ENCODE results near the gene GABRR1. TPM values are rescaled to one million over a fixed set of nuclear protein-coding genes. Genes with fewer than 3 reads are reported as not detected.

GABRR1 gene
- total RNA-seq, 3 donors from 2014 or later (not counting 1 experiment from before 2014, with no cell fraction given), result 0.07 TPM; not detected in 2

DNA sequence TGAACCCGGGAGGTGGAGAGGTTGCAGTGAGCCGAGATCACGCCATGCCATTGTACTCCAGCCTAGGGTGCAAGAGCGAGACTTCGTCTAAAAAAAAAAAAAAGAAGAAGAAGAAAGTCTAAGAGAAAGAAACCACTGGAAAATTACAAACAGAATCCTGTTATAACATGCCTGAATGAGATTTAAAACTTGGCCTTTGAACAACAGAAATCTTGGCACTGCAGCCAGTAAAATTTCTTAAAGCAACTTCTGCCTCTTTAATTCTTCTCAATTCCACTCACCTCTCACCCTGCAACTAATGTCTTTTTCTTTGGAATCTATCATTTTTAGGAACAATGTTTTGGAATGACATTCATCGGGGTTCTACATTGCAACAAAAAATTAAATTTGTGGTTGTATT lies 45.0 kb downstream of the GABRR1 start:
- Mint-ChIP-seq H3K4me3 (no peak overlapping the region), H3K27me3 (ENCODE audit: low read depth in 2 of 2) (no peaks in the 10 kb centered on the region), H3K4me1 (no peaks in the 10 kb centered on the region), H3K9me3 (no peaks in the 10 kb centered on the region), H3K36me3 (no peaks in the 10 kb centered on the region), H3K27ac (no peak overlapping the region)
- Histone ChIP-seq H3K27ac (ENCODE audit: low read length) (no peak overlapping the region), H3K4me1 (ENCODE audit: control insufficient read depth, insufficient read depth, low read length) (no peaks in the 10 kb centered on the region), H3K4me3 (ENCODE audit: low read length) (no peak overlapping the region), H3K36me3 (ENCODE audit: control insufficient read depth, insufficient read depth, low read length) (no peaks in the 10 kb centered on the region), H3K9me3 (ENCODE audit: control insufficient read depth, insufficient read depth, low read length) (no peaks in the 10 kb centered on the region), H3K27me3 (ENCODE audit: control insufficient read depth, insufficient read depth, low read length) (no peaks in the 10 kb centered on the region)
- 71% methylated on average over 4 of the region's 6 CpGs for WGBS (ENCODE audit: insufficient coverage)
- DNase-seq (no peak), ATAC-seq (no peak)
- TF ChIP-seq, protein P1, sequence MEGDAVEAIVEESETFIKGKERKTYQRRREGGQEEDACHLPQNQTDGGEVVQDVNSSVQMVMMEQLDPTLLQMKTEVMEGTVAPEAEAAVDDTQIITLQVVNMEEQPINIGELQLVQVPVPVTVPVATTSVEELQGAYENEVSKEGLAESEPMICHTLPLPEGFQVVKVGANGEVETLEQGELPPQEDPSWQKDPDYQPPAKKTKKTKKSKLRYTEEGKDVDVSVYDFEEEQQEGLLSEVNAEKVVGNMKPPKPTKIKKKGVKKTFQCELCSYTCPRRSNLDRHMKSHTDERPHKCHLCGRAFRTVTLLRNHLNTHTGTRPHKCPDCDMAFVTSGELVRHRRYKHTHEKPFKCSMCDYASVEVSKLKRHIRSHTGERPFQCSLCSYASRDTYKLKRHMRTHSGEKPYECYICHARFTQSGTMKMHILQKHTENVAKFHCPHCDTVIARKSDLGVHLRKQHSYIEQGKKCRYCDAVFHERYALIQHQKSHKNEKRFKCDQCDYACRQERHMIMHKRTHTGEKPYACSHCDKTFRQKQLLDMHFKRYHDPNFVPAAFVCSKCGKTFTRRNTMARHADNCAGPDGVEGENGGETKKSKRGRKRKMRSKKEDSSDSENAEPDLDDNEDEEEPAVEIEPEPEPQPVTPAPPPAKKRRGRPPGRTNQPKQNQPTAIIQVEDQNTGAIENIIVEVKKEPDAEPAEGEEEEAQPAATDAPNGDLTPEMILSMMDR (IDR thresholded peaks at IDR 0.05), result no peak
- intact Hi-C loops (cut with micrococcal nuclease), result no loop called here

DNA sequence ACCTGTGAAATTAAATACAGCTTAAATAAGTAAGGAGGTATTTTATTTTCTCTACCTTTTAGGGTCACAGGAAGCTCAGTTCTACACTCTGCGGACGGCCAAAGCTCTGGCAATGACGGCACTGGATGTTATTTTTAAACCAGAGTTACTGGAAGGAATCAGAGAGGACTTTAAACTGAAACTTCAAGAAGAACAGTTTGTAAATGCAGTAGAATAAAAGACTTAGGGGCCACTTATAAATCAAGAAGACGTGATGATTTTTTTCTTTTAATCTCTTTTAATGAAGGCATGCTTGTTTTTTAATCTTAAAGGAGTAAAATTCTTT lies 55.1 kb downstream of the GABRR1 start:
- TF ChIP-seq, protein P1 (IDR thresholded peaks at IDR 0.05), result no peak
- Mint-ChIP-seq H3K9me3 (no peaks in the 10 kb centered on the region), H3K4me1 (no peaks in the 10 kb centered on the region), H3K27ac (no peak overlapping the region), H3K36me3 (no peaks in the 10 kb centered on the region), H3K27me3 (ENCODE audit: low read depth in 2 of 2) (no peaks in the 10 kb centered on the region), H3K4me3 (no peak overlapping the region)
- DNase-seq (no peak), ATAC-seq (no peak)
- Histone ChIP-seq H3K27ac (ENCODE audit: low read length) (no peak overlapping the region), H3K9me3 (ENCODE audit: control insufficient read depth, insufficient read depth, low read length) (no peaks in the 10 kb centered on the region), H3K27me3 (ENCODE audit: control insufficient read depth, insufficient read depth, low read length) (no peaks in the 10 kb centered on the region), H3K36me3 (ENCODE audit: control insufficient read depth, insufficient read depth, low read length) (peaks cover 41% of the 10 kb centered on the region), H3K4me1 (ENCODE audit: control insufficient read depth, insufficient read depth, low read length) (no peaks in the 10 kb centered on the region), H3K4me3 (ENCODE audit: low read length) (no peak overlapping the region)
- 89% methylated on average over 3 of the region's 4 CpGs for WGBS (ENCODE audit: insufficient coverage)
- intact Hi-C loops (cut with micrococcal nuclease), result no loop called here

DNA sequence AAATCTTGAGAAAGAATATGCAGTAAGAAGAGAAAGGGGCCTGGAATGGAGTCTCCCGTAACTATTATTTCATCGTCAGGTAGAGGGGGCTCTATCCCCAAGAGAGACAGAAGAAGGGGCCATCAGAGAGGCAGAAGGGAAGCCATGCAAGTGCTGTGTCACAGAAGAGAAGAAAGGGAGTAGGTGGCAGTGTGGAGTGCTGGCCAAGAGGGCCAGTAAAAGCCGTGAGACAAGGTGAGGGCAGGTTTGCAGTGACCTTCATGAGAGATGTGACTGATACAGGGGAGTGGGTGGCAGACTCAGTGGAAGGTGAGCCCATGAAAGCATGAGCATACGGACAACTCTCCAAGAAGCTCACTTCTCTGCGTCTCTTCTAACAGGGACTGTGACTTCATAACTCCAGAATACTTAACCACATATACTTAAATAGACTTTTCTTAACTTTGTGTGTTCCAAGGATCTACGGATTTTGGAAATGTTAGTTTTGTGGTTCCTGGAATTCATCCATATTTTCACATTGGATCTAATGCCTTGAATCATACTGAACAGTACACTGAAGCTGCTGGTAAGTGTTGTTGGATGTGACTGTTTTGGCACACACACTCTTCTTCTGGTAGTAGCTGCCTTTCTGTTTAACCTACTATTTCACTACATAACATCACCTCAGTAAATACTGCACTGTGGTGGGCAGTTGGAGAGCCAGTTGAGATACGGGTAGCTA lies 55.7 kb downstream of the GABRR1 start:
- TF ChIP-seq, protein P1 (IDR thresholded peaks at IDR 0.05), result no peak
- H3K27ac Mint-ChIP-seq, result no peak overlapping the region
- H3K36me3 Mint-ChIP-seq, result no peaks in the 10 kb centered on the region
- no peaks in the 10 kb centered on the region for H3K4me1 ChIP-seq (ENCODE audit: control insufficient read depth, insufficient read depth, low read length)
- H3K9me3 Mint-ChIP-seq, result no peaks in the 10 kb centered on the region
- no peak overlapping the region for H3K4me3 Mint-ChIP-seq
- no peaks in the 10 kb centered on the region for H3K27me3 ChIP-seq (ENCODE audit: control insufficient read depth, insufficient read depth, low read length)
- 93% methylated on average over 6 of the region's 7 CpGs for WGBS (ENCODE audit: insufficient coverage)
- H3K9me3 ChIP-seq (ENCODE audit: control insufficient read depth, insufficient read depth, low read length), result no peaks in the 10 kb centered on the region
- DNase-seq (no peak), ATAC-seq (no peak)
- no peak overlapping the region for H3K4me3 ChIP-seq (ENCODE audit: low read length)
- no peaks in the 10 kb centered on the region for H3K27me3 Mint-ChIP-seq (ENCODE audit: low read depth in 2 of 2)
- H3K4me1 Mint-ChIP-seq, result no peaks in the 10 kb centered on the region
- intact Hi-C loops (cut with micrococcal nuclease), result no loop called here
- H3K36me3 ChIP-seq (ENCODE audit: control insufficient read depth, insufficient read depth, low read length), result peaks cover 41% of the 10 kb centered on the region
- no peak overlapping the region for H3K27ac ChIP-seq (ENCODE audit: low read length)
